ENCODE data around the gene CDH15.
"Not testable (repeated sequence)": the region's sequence is repeated elsewhere in the genome, so short reads cannot be mapped to it uniquely, and the experiment has no call there.

The CDH15 gene

GRCh38 chr16:89189358-89190025 lies 17.9 kb downstream of the CDH15 start:
- no peak for DNase-seq

- DNase-seq, result no peak
These were observed 18.8 kb downstream of the CDH15 start for GRCh38 chr16:89190150-89190958.

GRCh38 chr16:89191033-89191900 lies 19.7 kb downstream of the CDH15 start:
- no peak for DNase-seq

- no peak for DNase-seq
These were observed 20.3 kb downstream of the CDH15 start for GRCh38 chr16:89191901-89192185.

- DNase-seq, result not testable (repeated sequence)
These were observed 20.8 kb downstream of the CDH15 start for GRCh38 chr16:89192186-89192955.

GRCh38 chr16:89192956-89193575 lies 21.5 kb downstream of the CDH15 start:
- no peak for DNase-seq

- no peak for DNase-seq
These were observed 22.2 kb downstream of the CDH15 start for GRCh38 chr16:89193576-89194293.

GRCh38 chr16:89194340-89195311 lies 23.1 kb downstream of the CDH15 start:
- DNase-seq, result no peak

GRCh38 chr16:89195521-89196171 lies 24.1 kb downstream of the CDH15 start:
- DNase-seq, result no peak

- DNase-seq, result no peak
These were observed 25.6 kb downstream of the CDH15 start for GRCh38 chr16:89197033-89197632.

- DNase-seq, result no peak
These were observed 26.3 kb downstream of the CDH15 start for GRCh38 chr16:89197633-89198416.

- DNase-seq, result no peak
These were observed 27.1 kb downstream of the CDH15 start for GRCh38 chr16:89198417-89199240.

- DNase-seq, result no peak
These were observed 27.9 kb downstream of the CDH15 start for GRCh38 chr16:89199241-89200123.

- DNase-seq, result no peak
These were observed 28.7 kb downstream of the CDH15 start, which contains the start of gene SLC22A31 for GRCh38 chr16:89200124-89200849. Gene SLC22A31 (minus strand): TSS chr16:89200537. CDS start chr16:89200501, 36 bp downstream.

GRCh38 chr16:89200850-89201411 lies 29.4 kb downstream of the CDH15 start:
- DNase-seq, result no peak

Measured in DMS79 (cell line).